ENCODE measurements around the gene TMEM72.

The TMEM72 gene

DNA sequence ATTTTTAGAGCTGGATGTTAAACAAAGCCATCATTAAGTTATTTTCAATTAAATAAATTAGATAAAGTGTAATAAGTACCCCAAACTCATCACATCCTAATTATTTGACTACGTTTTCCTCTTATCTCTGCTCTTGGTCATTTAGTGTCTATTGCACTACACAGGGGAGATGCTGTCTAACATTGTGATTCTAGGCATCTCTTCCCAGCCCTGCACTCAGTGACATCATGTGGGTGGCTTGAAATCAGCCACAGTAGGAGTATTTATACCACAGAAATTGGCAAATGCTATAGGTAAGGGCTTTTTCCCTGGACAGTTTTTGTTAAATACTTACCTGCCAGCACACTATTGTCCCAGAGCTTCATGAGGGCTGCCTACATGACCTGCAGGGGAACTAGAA lies 21.3 kb upstream of the TMEM72 start:
- DNase-seq (ENCODE audit: low spot score), result no peak
- no peak for FAIRE-seq

DNA sequence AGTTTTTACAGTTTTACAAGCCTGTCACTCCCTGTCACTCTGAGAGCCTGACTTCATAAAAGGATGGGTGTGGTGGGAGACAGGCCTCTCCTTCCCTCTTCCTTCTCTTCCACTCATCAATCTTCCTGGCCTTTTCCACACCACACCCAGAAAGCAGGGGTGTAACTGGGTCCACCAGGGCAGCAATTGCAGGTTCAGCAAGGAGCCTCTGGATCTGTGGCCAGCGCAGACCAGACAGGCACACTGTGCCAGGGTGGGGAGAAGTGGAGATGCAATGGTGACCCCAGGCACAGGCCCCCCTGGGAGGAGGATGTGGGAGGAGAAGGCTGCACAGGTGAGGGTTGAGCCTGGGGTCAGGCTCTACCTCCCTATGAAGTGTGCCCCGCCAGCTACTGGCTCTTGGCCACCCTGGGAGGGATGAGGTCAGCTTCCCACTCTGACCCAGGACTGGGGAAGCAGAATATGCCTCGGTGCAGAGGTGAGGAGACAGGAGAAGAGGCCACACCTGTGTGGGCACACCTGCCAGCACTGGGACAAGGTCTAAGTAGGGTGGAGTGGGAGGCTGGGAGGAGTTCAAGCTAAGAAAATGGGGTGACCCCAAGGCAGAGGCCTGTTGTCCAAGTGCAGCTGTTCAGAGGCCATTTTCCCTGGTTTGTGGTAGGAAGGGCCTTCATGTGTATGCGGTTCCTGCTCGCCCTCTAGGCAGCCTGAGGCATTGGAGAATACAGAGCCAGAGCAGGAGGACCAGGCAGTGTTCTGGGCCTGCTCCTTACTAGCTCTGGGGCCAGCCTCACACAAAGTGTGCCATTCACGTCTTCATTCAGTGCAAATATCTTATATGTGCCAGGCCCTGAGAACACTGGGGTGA lies 20.2 kb upstream of the TMEM72 start:
- FAIRE-seq (no peak), DNase-seq (ENCODE audit: low spot score) (no peak)

DNA sequence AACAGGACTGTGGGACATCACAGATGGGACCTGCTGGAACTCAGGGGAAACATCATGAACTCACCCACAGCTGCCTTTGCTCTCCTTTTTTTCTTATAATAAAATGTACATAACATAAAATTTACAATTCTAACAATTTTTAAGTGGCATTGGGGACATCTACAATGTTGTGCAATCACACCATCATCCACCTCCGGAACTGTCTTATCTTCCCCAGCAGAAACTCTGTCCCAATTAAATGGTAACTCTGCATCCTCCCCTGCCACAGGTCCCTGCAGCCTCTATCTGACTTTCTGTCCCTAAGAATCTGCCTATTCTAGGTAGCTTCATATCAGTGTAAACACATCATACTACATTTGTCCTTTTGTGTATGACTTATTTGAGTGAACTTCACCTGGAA lies 19.4 kb upstream of the TMEM72 start:
- FAIRE-seq (no peak), DNase-seq (ENCODE audit: low spot score) (no peak)

DNA sequence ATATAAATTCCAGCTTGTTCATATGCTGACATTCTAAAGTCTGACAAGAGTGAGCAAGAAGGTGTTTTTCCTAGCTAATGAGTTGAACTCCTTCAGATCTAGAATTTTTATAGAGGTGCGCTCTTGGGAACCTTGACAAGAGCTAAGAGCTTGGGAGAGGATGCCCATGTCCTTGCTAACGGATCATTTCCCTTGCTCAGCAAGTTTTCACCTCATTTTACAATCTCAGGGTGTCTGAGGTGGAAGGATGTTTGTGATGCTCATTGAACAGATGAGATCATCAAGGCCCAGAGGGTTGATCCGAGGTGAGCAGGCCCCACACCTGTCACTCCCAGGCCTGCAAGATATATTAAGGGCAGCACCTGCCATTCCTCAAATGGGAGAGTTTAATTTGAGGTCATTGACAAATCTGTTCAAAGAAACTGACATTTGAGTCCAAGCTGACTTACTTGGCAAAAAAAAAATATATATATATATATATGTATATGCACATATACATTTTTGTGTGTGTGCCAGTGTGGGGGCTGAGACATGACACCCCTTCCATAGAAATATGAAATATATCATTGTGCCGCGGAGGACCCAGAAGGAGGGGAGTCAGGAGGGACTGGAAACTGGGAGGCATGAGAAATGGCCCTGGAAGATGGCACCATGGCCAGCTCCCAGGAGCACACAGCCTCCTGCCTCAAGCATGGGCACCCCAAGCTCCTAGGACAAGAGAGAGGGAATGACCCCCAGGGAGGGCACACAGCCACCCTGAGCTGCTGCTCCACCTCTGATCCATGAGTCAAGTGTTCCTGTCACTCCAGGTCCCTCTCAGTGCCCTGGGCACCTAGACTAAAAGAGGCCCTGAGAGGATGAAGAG lies 17.3 kb upstream of the TMEM72 start:
- no peak for DNase-seq (ENCODE audit: low spot score)
- no peak for FAIRE-seq

DNA sequence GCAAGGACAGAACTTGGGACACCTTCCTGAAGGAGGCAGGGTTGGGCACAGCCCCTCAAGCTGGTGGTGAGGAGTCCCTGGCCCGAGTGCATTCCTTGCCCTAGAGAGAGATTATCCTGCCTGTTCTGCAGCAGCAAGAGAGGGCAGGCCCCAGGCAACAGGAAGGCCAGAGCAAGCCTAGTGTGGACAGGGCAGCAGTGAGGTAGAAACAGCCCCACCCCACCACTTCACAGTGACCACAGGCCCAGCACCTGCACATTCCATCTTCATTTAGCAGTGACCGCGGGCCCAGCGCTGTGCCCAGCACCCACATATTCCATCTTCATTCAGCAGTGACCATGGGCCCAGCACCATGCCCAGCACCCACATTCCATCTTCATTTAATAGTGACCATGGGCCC lies 16.4 kb upstream of the TMEM72 start:
- FAIRE-seq, result no peak
- DNase-seq (ENCODE audit: low spot score), result no peak

DNA sequence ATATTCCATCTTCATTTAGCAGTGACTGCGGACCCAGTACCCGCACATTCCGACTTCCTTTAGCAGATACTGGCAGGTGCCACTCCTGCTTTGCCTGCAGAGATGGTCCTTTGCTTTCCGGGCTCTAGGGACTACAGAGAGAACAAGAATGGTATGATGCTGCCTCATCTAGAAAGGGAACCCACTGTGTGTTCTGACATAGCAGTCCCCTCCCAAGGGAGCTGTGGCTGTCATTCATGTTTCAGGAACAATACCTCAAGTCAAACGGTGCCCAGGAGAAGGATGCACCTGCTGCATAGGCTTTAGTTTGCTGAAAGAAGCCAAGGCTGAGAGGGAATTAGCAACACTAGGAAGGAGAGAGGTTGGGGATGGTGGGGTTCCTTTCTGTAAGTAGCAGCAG lies 15.9 kb upstream of the TMEM72 start:
- no peak for FAIRE-seq

DNA sequence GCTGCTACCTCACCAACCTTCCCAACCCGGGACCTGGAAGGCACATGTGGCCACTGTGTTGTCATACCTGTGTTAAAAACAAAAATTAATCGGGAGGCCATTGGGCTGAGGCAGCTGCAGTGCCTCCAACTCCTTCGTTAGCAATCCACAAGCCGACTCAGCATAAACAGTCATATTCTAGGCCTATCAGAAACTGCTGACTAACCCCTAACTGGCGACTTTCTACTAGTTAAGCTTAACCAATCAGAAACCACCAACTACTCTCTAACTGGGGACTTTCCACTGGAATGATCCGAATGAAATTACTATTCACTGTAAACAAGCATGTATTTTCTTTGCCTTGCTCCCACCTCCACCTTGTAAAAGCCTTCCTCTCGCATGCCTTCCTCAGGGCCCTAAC lies 14.1 kb upstream of the TMEM72 start:
- DNase-seq (ENCODE audit: low spot score) (no peak), FAIRE-seq (no peak)

More for the DNA sequence above, 15.9 kb upstream of the TMEM72 start:
- DNase-seq (ENCODE audit: low spot score), result no peak

DNA sequence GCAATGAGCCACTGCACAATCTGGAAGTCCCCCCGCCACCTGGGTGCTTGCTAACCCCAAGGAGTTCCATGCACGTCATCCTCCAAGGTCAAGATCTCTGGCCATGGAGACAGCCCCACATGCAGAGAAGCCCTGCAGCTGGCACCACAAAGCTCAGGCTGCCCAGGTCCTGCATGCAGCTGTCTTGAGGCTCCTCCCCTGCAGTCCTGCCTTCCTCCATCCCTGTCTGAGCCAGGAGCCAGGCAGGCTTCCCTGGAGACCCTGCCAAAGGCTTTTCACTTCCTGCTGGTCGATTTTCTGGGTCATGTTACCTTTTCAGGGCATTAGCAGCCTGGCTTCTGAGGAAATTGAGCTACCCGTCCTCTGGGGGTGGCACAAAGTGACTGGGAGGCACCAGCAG lies 12.5 kb upstream of the TMEM72 start:
- DNase-seq (ENCODE audit: low spot score) (no peak), FAIRE-seq (no peak)

DNA sequence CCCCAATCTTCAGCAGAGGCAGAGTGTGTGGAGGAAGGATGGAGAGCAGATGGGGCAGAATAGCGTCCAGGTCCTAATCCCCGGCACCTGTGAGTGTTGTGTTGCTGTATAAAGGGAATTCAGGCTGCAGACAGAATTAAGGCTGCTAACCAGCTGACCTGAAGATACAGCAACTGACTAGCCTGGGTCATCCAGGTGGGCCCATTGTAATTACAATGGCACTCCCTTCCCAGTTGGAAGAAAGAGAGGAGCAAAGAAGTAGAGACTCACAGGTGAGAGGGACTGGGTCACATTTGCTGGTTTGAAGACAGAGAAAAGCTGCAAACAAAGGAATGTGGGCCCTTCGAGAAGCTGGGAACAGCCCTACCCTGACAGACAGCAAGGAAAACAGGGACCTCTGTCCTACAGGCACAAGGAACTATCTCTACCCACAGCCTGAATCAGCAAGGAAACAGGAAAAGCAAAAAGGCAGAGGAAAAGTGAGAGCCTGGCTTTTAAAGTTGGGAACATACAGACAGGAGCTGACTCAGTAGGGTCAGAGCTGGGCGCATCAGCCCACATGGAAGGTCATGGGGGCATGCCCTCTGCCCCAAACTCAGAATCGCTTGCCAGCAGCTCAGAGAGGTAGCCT lies 11.6 kb upstream of the TMEM72 start:
- FAIRE-seq (no peak), DNase-seq (ENCODE audit: low spot score) (no peak)

DNA sequence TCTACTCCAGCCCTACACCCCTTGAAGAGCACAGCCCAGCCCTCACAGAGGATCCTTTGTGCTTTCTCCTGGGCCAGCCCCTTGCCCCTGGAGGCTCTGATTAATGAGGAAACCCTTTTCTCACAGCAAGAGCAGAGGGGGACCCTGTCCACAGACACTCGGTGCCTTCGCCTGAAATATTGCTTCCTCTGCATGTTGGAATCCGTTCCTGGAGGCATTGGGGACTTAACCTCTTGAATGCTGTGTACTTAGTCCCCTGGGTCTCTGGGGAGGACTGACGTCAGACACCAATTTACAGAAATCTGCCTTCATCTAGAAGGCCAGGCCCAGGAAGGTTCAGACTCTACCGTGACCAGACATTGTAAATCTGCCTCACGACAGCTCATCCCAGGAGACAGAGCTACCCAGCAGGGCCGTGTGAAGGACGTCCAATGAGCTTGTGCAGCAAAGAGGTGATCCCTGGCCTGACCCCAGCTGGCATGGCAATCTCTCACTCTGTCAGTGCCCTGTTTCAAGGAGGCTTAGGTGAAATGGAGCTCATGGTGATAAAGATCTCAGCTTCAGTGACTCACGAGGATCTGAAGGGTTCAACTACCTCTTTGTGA lies 8.1 kb upstream of the TMEM72 start:
- FAIRE-seq, result no peak

DNA sequence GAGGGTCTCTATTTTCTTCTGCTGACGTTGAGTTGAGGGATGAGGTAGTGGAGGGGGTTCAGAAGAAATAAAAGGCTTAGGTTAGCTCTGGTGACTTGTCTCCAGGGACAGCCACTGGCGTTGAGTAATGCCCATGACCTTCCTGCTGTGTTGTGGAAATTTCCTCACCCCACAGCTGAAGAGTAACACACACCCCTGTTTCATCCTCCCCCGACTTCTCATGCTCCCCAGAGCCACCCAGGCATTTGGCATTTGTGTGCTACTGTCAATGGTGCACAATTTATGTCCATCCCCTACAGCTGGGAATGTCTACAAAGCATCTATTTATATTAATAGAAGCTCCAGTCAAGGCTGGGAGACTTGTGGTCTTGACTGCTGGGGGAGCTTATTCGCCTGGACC lies 4.7 kb upstream of the TMEM72 start:
- no peak for FAIRE-seq
- no peak for DNase-seq (ENCODE audit: low spot score)

More for the DNA sequence above, 8.1 kb upstream of the TMEM72 start:
- DNase-seq (ENCODE audit: low spot score), result no peak

DNA sequence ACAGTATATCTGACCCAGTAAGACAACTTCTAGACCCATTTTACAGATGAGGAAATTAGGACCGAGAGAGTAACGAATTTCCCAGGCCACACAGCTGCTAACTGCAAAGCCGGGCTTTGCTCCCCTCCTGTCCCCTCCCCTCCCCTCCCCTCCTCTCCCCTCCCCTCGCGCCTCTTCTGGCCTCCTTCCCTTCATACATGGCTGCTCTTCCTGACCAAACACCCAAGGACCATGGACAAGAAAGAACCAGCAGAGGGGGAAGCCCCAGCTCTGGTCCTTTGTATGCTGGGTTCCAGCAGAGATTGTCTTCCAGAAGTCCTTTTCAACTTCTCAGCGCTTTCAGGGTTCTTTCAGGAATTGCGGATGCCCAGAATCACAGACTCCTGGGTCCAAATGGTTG lies 3.6 kb upstream of the TMEM72 start:
- DNase-seq (ENCODE audit: low spot score), result no peak
- FAIRE-seq, result no peak

DNA sequence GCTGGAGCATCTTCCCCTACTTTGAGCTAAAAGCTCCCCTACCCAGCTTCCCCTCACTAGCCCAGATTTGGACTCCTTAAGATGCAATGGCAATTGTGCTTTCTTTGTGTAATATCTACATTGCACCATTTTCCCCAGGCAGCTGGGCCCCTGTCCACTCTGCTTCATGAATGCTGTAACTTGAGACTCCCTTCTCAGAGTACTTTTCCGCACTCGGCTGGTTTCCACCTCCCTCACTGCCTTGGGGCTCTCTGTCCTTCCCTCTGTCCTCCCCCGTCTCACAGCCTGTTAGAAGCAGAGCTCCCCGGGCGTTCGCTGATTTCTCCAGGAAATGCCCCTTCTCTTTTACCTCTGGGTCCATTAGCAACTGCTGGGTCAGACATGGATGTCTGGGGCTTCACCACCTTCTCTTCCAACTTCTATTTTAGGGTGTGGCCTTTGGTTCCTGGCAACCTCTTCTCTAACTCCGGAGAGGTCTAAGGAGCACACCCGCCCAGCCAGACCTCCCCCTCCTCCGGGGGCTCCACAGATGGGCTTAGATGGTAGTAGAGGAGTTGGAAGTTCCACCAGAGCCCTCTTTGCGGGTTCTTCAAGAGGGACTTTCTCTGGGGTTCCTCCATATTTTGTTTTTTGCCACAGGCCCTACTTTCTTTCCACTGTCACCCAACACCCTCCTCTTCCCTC lies 2.9 kb upstream of the TMEM72 start:
- FAIRE-seq (no peak), DNase-seq (ENCODE audit: low spot score) (no peak)

DNA sequence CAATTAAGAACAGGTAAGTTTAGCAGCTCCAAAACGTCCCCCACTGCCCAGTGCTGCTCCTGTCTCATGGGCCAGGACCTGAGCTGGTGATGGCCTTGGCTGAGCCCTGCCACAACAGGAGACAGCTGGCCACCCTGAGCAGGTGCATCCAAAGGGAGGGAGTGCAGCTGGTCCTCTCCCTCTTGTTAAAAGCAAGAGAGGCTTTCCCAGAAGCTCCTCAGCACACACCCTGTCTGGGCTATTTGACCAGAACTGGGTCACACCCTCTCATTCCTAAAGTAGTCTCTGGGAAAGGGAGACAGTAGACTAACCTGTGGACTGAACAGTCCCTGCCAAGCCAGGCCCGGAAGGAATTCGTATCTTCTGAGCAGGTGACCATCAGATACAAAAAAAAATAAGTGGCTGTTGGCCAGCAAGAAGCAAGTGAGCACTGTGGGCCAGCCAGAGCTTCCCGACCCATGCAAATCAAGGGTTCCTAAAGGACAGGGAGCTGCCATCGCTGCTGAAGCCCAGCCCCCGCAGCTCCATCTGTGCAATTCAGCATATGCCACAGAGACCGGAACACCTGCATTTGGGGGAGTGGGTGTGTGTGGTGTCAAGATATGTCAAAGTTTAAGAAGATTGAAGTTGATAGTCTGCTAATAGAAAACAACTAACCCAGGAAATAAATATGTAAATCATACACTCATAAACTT lies 2.1 kb upstream of the TMEM72 start:
- DNase-seq (ENCODE audit: low spot score), result no peak
- no peak for FAIRE-seq

DNA sequence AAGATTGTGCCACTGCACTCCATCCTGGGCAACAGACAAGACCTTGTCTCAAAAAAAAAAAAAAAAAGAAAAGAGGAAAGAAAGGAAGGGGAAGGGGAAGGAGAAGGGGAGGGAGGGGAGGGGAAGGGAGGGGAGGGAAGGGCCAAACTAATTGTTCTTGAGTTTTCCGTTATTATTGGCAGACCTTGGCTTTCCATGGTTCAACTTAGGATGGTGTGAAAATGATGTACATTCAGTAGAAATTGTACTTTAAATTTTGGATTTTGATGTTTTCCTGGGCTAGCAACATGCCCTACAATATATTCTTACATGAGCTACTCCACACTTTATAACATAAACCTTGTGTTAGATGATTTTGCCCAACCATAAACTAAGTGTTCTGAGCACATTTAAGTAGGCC lies 1.2 kb upstream of the TMEM72 start:
- DNase-seq (ENCODE audit: low spot score), result no peak
- no peak for FAIRE-seq

DNA sequence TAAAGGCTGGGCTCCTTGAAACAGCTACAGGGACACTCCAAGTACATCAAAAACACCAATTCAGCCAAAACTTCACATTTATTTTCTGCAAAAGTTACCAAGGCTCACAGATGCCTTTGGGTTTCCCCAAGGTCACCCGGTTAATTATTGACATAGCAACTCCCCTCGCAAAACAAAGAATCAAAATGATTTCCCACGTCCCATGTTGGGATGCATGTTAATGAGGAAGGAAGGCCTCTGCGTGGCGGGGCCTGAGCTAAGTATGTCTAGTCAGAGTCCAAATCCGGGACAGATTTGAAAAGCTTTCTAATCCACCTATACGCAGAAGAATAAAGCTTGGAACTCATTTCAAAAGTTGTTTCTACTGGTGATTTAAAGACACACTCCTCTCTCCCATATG lies 535 bp upstream of the TMEM72 start:
- DNase-seq (ENCODE audit: low spot score) (no peak), FAIRE-seq (no peak)

DNA sequence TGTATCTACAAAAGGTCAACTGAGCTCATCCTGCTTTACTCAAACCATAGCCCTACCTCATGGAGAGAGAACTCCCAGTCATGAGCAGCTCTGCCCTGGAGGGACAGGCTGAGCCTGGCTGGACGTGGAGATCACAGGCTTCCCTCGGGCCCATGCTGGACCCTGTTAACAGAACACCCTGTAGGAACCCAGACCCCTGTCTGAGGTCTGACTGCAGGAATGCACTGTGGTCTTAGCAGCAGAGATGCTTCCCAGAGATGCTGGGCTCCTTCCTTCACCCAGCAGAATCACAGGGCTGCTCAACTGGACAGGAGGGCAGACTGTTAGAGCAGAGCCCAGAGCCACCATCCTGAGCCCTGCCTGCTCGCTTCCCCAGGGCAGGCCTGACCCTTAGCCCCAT lies 814 bp downstream of the TMEM72 start:
- DNase-seq (ENCODE audit: low spot score), result no peak
- no peak for FAIRE-seq

DNA sequence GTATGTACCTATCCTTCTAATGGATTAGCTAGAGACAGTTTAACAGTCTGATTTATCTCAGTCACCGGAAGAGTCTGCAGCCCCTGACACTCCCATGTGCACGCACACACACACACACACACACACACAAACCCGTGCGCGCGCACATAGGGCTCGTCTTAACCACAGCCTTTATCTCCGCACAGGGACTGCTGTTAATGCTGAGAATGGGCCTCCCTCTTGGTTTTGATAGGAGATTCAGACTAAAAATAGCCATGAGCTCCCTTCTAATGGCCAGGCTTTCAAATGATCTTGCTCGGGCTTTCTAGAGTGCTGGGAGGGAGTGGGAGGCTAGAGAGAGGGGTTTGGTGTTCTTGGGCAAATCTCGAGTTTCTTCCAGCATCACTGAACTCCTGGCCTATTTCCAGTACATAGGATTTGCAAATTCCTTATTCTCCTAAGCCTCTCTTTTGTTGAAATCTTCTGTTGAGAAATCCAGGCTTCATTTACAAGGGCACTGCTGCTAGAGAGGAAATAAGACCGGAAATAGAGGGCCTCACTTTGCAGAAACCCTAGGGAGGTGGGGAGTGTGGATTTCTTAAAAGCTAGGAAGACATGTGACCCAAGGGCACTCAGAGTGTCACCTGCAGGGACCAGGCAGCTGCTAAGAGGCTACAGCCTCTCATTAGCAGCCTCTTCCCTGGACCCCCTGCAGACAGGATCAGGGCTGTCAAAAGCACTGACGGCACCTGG lies 2.4 kb downstream of the TMEM72 start:
- no peak for FAIRE-seq
- no peak for DNase-seq (ENCODE audit: low spot score)

DNA sequence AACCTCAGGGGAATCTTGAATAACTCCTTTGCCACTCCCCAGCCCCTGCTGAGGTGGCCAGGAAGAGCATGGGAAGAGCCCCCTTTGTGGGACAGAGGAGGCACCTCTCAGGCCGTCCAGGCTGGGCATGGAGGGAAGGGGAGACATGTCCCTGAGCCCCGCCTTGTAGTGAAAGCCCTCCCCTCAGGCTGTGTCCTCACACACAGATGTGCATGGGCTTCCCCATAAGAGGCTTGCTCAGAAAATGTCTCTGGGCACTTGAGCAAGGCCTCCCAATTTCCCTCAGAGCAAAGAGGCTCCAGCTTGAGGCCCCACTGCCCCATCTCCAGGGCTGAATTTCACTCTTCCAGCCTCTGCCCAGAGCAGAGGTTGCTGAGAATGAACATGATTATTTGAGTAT lies 3.8 kb downstream of the TMEM72 start:
- FAIRE-seq, result no peak
- DNase-seq (ENCODE audit: low spot score), result no peak

DNA sequence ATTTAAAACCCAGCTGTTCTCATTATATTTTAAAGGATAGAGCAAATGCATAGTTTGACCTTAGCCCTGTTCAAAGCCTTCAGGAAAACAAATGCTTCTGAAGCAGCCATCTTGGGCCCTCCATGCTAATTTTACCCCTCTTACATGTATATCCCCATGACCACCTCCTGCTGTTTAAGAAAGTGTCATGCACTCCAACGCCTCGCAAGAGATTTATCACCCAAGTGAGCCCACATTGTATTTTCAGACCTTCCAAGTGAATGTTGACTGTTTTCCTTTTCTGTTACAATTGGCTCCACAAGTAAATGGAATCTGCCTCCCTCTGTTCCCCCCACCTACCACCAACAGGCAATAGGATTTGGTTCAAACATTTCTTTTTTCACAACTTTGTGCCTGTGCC lies 5.3 kb downstream of the TMEM72 start:
- FAIRE-seq (no peak), DNase-seq (ENCODE audit: low spot score) (no peak)
